Activated B cell treated with CpG ODN at 0.5 μM for 24 hours (primary cell): Measurements from ENCODE around the gene NOC3L. TPM values are rescaled to one million over a fixed set of nuclear protein-coding genes. Genes with fewer than 3 reads are reported as not detected.
"Not testable (repeated sequence)": the region's sequence is repeated elsewhere in the genome, so short reads cannot be mapped to it uniquely, and the experiment has no call there.

Experiments used
- ATAC-seq: fragments of 200-7000 bp; cut with Tn5 transposase; one replicate; pipeline ENCODE4 v1.10.0; 2021; ENCODE audit warnings: low read depth, mild to moderate bottlenecking, moderate library complexity
- CTCF ChIA-PET: fragments of 350-600 bp; sonication (Branson Sonifier 250); formaldehyde crosslinking; loops from one replicate; lab custom pipeline; 2021; ENCODE audit warnings: antibody characterized with exemption; lab: Charles Lee
- POLR2A ChIA-PET: fragments of 350-600 bp; sonication (Branson Sonifier 250); formaldehyde crosslinking; loops from one replicate; lab custom pipeline; 2021; ENCODE audit warnings: antibody characterized with exemption; lab: Charles Lee
- DNase-seq: peaks from one replicate; pipeline ENCODE4 v3.0.0; 2022
- H3K27ac Mint-ChIP-seq: one replicate; pipeline ENCODE4 v1.8.0; 2020; ENCODE audit warnings: mixed read lengths
- H3K27me3 Mint-ChIP-seq: one replicate; pipeline ENCODE4 v1.8.0; 2021; ENCODE audit warnings: mixed read lengths
- H3K36me3 Mint-ChIP-seq: one replicate; pipeline ENCODE4 v1.8.0; 2021; ENCODE audit warnings: low read depth, mixed read lengths
- H3K4me1 Mint-ChIP-seq: one replicate; pipeline ENCODE4 v1.8.0; 2021; ENCODE audit warnings: mixed read lengths
- H3K4me3 Mint-ChIP-seq: one replicate; pipeline ENCODE4 v1.8.0; 2020; ENCODE audit warnings: mild to moderate bottlenecking, mixed read lengths
- H3K9me3 Mint-ChIP-seq: one replicate; pipeline ENCODE4 v1.8.0; 2020; ENCODE audit warnings: mixed read lengths
- intact Hi-C: fragments of 100-400 bp; cut with micrococcal nuclease; formaldehyde crosslinking; loops from one replicate; pipeline ENCODE4 v1.15.1; 2024
- total RNA-seq: library from RNA; stranded (reverse); gene quantifications from 2 replicates; pipeline ENCODE4 v1.2.3, GENCODE V29; 2022
- TF ChIP-seq, protein P1 (sequence below): fragments of 200-600 bp; IDR thresholded peaks from one replicate; pipeline ENCODE4 v1.8.0; 2022; ENCODE audit warnings: antibody characterized with exemption, mild to moderate bottlenecking

NOC3L gene
- total RNA-seq, 1 donor from 2014 or later = 50.8 TPM

DNA sequence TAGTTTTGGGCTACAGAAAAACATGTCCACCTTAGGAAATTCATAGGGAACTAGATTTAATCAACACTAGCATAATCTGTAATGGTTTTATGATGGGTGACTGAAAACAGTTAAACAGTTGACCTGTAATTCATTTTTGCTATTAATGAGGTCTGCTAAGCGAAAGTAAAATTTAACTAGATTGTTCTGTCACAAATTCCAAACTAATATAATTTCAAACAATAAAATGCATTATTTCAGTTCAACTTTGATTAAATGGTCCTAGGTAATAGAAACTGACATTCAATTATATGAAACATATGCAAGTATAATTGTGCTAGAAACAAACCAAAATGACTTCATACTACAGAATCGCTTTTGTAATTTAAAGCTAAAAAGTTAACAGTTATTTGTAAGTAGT, 6.9 kb downstream of the NOC3L start:
- intact Hi-C loops = no loop called here
- ChIA-PET POLR2A (no interaction called here), CTCF (interaction anchor here (1.1 kb wide), 1 partner anchor 36 kb away, joined by 4 read pairs; no protein-coding TSS in a partner anchor)
- Mint-ChIP-seq H3K9me3 (no peaks in the 10 kb centered on the region), H3K4me1 (peaks cover 19% of the 10 kb centered on the region), H3K36me3 (peaks cover 80% of the 10 kb centered on the region), H3K27me3 (no peaks in the 10 kb centered on the region), H3K27ac (no peak overlapping the region), H3K4me3 (no peak overlapping the region)
- no peak for DNase-seq
- ATAC-seq = no peak
- TF ChIP-seq, protein P1, sequence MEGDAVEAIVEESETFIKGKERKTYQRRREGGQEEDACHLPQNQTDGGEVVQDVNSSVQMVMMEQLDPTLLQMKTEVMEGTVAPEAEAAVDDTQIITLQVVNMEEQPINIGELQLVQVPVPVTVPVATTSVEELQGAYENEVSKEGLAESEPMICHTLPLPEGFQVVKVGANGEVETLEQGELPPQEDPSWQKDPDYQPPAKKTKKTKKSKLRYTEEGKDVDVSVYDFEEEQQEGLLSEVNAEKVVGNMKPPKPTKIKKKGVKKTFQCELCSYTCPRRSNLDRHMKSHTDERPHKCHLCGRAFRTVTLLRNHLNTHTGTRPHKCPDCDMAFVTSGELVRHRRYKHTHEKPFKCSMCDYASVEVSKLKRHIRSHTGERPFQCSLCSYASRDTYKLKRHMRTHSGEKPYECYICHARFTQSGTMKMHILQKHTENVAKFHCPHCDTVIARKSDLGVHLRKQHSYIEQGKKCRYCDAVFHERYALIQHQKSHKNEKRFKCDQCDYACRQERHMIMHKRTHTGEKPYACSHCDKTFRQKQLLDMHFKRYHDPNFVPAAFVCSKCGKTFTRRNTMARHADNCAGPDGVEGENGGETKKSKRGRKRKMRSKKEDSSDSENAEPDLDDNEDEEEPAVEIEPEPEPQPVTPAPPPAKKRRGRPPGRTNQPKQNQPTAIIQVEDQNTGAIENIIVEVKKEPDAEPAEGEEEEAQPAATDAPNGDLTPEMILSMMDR = no peak

DNA sequence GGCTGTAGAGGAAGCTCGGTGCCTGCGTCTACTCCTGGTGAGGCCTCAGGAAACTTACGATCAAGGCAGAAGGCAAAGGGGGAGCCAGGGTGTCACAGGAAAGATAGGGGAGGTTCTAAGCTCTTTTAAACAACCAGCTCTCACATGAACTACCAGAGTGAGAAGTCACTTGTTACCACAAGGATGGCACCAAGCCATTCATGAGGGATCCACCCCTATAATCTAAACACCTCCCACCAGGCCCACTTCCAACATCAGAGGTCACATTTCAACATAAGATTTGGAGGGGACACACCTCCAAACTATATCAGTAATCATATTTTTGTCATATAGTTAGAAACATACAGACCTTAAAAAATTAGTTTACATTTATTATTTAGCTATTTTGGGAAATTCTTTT, 9.4 kb downstream of the NOC3L start:
- POLR2A ChIA-PET = interaction anchor here (0.6 to 1.0 kb wide), 2 partner anchors 9 to 54 kb away, joined by 3 read pairs; no protein-coding TSS in a partner anchor
- Mint-ChIP-seq H3K27me3 (no peaks in the 10 kb centered on the region), H3K9me3 (no peaks in the 10 kb centered on the region), H3K4me3 (no peak overlapping the region), H3K36me3 (peaks cover 79% of the 10 kb centered on the region), H3K4me1 (peaks cover 9% of the 10 kb centered on the region), H3K27ac (no peak overlapping the region)
- no peak for DNase-seq
- ATAC-seq = no peak
- CTCF ChIA-PET = interaction anchor here (1.2 kb wide), 1 partner anchor 9 kb away, joined by 4 read pairs; the partner anchor contains the start of gene NOC3L
- intact Hi-C loops = no loop called here
- TF ChIP-seq, protein P1 = no peak

DNA sequence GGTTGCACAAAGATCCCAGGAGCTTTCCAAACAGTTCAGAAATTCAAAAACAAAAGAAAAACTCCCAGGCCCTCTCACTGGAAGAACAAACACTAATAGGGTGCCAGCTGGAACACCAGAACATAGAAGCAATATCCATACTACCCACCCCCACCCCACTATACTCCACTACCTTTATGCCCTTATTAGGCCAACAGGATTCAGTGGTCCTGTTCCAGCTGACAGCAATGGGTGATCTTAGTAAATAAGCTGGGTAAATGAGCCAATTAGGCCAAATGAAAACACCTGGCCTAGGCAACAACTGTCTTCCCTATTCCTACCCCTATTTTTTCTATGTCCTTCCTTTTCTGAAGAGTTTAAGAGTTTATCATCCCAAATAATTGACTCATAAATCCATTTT, 11.7 kb downstream of the NOC3L start:
- H3K9me3 Mint-ChIP-seq = no peaks in the 10 kb centered on the region
- TF ChIP-seq, protein P1 = no peak
- intact Hi-C loops = no loop called here
- peaks cover 7% of the 10 kb centered on the region for H3K4me1 Mint-ChIP-seq
- H3K27ac Mint-ChIP-seq = no peak overlapping the region
- ATAC-seq (no peak), DNase-seq (no peak)
- POLR2A ChIA-PET = interaction anchor here (0.9 kb wide), 1 partner anchor 11 kb away, joined by 3 read pairs; the partner anchor contains the start of gene NOC3L
- H3K27me3 Mint-ChIP-seq = no peaks in the 10 kb centered on the region
- no peak overlapping the region for H3K4me3 Mint-ChIP-seq
- CTCF ChIA-PET = interaction anchor here (1.1 to 1.4 kb wide), 2 partner anchors 11 to 93 kb away, joined by 3 to 5 read pairs; partner anchors contain the start of gene NOC3L
- H3K36me3 Mint-ChIP-seq = peaks cover 73% of the 10 kb centered on the region

DNA sequence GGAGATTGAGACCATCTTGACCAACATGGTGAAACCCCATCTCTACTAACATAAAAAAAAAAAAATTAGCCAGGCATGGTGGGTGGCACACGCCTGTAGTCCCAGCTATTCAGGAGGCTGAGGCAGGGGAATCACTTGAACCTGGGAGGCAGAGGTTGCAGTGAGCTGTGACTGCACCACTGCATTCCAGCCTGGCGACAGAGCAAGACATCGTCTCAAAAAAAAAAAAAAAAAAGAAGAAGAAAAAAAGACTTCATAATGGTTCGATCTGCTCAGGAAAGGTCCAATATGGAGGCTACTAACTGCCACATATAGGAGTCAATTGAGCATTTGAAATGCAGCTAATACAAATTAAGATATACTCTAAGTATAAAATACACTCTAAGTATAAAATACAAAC, 12.2 kb downstream of the NOC3L start:
- ATAC-seq, H3K9me3 Mint-ChIP-seq, H3K27ac Mint-ChIP-seq, DNase-seq, H3K4me1 Mint-ChIP-seq, intact Hi-C loops, H3K4me3 Mint-ChIP-seq, H3K27me3 Mint-ChIP-seq, POLR2A ChIA-PET: not testable (repeated sequence)
- CTCF ChIA-PET = interaction anchor here (1.1 to 1.4 kb wide), 3 partner anchors 12 to 93 kb away, joined by 3 to 5 read pairs (median 3); partner anchors contain the start of gene NOC3L
- H3K36me3 Mint-ChIP-seq = peaks cover 73% of the 10 kb centered on the region

DNA sequence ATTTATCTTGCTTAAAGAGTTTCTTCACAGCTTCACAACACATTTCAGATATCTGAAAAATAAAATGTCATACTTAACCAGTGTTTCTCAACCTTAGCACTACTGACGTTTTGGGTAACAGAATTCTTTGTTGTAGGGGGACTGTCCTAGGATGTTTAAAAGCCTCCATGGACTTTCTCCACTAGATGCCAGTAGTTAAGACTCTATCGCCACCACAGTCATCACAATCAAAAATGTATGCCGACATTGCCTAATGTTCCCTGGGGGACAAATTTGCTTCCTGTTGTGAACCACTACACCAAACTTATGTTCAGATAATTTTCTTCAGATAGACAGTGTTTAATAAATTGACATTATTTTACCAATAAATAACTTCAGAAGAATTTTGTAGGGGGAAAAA, 13.4 kb downstream of the NOC3L start:
- Mint-ChIP-seq H3K36me3 (peaks cover 72% of the 10 kb centered on the region), H3K27me3 (no peaks in the 10 kb centered on the region), H3K27ac (no peak overlapping the region), H3K9me3 (no peaks in the 10 kb centered on the region), H3K4me1 (peaks cover 20% of the 10 kb centered on the region), H3K4me3 (no peak overlapping the region)
- POLR2A ChIA-PET = interaction anchor here (0.9 kb wide), 1 partner anchor 54 kb away, joined by 3 read pairs; no protein-coding TSS in a partner anchor
- no peak for DNase-seq
- TF ChIP-seq, protein P1 = no peak
- CTCF ChIA-PET = interaction anchor here (1.2 kb wide), 1 partner anchor 29 kb away, joined by 3 read pairs; no protein-coding TSS in a partner anchor
- ATAC-seq = no peak
- intact Hi-C loops = loop anchor here (5.0 kb wide), 1 partner anchor 93 kb away; no protein-coding TSS in a partner anchor
